Stimulated activated naive CD8-positive, alpha-beta T cell treated with anti-CD3 and anti-CD28 coated beads, Interleukin-15, Interleukin-2, amounts not matched to agents 100 ng/mL and 50 ng/mL, for 24 hours (primary cell): ENCODE results near the gene IL1RAPL2.
"Not testable (repeated sequence)": the region's sequence is repeated elsewhere in the genome, so short reads cannot be mapped to it uniquely, and the experiment has no call there.

Experiments used
- H3K27ac Mint-ChIP-seq: one replicate; pipeline ENCODE4 v1.8.0; 2021; ENCODE audit warnings: mild to moderate bottlenecking, mixed read lengths
- H3K27me3 Mint-ChIP-seq: one replicate; pipeline ENCODE4 v1.8.0; 2021; ENCODE audit warnings: mixed read lengths
- H3K36me3 Mint-ChIP-seq: one replicate; pipeline ENCODE4 v1.8.0; 2021; ENCODE audit warnings: low read depth, mixed read lengths
- H3K4me1 Mint-ChIP-seq: one replicate; pipeline ENCODE4 v1.8.0; 2021; ENCODE audit warnings: low read depth, mixed read lengths
- H3K4me3 Mint-ChIP-seq: one replicate; pipeline ENCODE4 v1.8.0; 2021; ENCODE audit warnings: mild to moderate bottlenecking, mixed read lengths
- H3K9me3 Mint-ChIP-seq: one replicate; pipeline ENCODE4 v1.8.0; 2021; ENCODE audit warnings: mixed read lengths

Gene IL1RAPL2

DNA sequence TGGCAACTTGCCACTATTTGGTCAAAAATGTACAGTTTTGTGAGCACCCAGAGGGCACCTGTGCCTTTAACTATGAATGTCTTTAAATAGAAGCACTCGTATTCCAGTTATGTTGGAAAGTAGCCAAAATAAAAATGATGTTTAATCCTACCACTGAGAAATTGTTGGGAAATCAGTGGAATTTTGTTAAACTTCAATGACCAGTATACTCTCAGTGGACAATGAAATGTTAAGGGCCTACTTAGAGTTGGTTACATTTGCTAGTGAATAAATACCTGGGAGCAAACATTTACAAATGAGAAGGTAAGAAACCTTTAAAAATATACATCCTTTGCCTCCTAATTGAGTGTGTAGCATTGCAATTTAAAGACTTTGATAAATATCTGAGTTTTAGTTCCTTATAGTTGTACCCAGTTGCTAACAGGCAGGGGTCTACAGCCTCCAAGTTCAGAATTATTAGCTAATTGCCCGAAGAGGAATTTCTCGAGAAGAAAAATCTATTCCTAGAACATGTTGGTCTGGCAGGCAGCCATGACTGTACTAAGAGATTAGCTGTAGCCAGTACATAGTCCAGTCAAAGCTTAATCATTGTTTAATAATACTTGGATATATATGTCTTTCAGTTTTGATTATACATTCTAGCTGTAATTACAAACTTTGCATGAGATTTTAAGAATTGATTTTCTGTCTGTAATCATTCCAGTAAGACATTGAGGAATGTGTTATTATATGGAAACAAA, 93.2 kb downstream of the IL1RAPL2 start:
- Mint-ChIP-seq H3K9me3 (no peaks in the 10 kb centered on the region), H3K27me3 (no peaks in the 10 kb centered on the region), H3K36me3 (no peaks in the 10 kb centered on the region), H3K4me3 (no peak overlapping the region), H3K27ac (no peak overlapping the region), H3K4me1 (no peaks in the 10 kb centered on the region)

DNA sequence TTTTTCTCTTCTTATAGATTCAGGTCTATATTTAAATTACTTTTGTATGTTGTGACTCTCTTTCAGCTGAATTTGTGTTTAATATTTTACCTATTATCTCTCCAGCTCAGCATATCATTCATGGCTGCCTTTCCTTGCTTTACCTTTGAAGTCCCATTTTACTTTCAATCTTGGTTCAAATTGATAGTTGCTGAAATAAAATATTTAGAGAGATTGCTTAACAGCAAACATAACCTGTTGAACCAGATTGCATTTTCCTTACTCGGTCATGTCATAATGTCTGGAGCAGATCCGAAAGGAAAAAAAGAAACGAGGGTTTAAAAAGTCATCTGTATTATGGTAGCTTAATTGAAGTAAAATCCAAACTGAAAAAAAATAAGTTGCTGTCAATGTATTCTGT, 94.1 kb downstream of the IL1RAPL2 start:
- no peak overlapping the region for H3K4me3 Mint-ChIP-seq
- H3K4me1 Mint-ChIP-seq: no peaks in the 10 kb centered on the region
- H3K27me3 Mint-ChIP-seq: no peaks in the 10 kb centered on the region
- no peak overlapping the region for H3K27ac Mint-ChIP-seq
- H3K9me3 Mint-ChIP-seq: no peaks in the 10 kb centered on the region
- H3K36me3 Mint-ChIP-seq: no peaks in the 10 kb centered on the region

DNA sequence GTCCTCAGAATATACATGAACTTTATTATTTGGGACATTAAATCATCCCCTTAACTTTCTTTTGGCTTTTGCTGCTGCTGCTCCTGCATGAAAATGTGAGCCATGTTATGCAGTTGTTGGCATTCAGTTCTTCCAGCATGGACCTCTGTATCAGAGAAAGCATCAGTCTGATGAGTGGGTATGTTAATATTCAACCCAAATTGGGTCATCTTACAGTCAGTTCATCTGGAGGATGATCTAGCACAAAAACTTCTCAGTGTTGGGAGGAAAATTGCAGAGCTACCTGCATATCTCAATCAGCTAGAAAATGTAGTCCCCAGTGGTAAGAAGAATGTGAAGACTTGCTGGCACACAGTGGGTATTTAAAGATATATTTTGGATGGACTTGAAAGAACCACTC, 96.7 kb downstream of the IL1RAPL2 start:
- Mint-ChIP-seq H3K4me1 (no peaks in the 10 kb centered on the region), H3K4me3 (no peak overlapping the region), H3K27ac (no peak overlapping the region), H3K9me3 (no peaks in the 10 kb centered on the region), H3K27me3 (no peaks in the 10 kb centered on the region), H3K36me3 (no peaks in the 10 kb centered on the region)

DNA sequence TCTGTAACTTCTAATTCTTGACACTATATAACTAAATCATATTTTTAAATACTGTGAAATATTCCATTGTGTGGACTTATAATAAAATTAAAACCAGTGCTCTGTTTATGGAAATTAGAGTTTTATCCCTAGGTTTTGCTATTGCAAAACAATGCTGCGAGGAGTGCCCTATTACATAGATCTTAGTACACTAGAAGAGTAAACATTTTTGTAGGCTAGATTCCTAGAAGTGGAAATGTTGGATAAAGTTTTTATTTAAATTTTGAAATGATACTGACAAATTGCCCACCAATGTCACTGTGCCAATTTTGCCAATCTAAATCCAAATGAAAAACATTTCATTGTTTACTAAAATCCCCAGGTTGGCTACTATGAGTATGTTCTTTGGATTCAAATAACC, 99.7 kb downstream of the IL1RAPL2 start:
- Mint-ChIP-seq H3K36me3 (no peaks in the 10 kb centered on the region), H3K27me3 (no peaks in the 10 kb centered on the region), H3K27ac (no peak overlapping the region), H3K9me3 (no peaks in the 10 kb centered on the region), H3K4me1 (no peaks in the 10 kb centered on the region), H3K4me3 (no peak overlapping the region)

DNA sequence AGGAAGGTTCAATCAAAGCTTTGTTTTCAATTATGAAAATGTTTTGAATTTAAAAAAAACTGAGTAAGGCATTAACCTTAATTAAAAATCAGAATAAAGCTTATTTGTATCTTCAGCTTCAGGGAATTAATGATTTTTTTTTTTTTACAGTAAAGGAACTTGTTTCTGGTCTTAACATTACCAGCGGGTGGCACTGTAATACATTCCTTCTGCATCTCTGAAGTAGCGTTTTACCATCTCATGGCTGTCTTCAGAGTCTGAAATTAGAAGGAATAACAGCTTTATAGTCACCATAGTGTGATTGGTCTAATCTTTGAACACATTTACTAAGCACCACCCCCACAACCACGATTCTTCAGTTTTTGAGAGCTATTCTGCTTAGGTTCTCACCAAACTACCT, 102.6 kb downstream of the IL1RAPL2 start:
- Mint-ChIP-seq H3K4me3 (no peak overlapping the region), H3K27me3 (no peaks in the 10 kb centered on the region), H3K27ac (no peak overlapping the region), H3K36me3 (no peaks in the 10 kb centered on the region), H3K9me3 (no peaks in the 10 kb centered on the region), H3K4me1 (no peaks in the 10 kb centered on the region)

DNA sequence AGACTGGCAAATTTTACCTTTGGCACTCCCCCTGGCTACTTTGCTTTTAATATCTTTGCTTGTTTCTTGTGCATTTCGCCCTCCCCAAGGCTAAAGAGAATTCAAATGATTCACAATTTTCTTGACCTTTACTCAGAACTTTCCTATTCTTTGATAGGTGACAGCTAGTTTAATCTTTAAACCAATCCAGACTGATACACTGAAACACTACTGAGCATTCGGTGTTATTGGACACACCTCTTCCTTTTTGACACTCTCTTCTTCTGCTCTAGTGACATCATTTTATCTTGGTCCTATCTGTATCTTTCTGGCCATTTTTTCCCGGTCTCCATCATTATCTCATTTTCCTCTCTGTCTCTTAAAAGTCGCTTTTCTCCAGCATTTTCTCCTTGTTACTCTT, 103.1 kb downstream of the IL1RAPL2 start:
- no peaks in the 10 kb centered on the region for H3K36me3 Mint-ChIP-seq
- H3K4me3 Mint-ChIP-seq: no peak overlapping the region
- H3K27ac Mint-ChIP-seq: no peak overlapping the region
- H3K9me3 Mint-ChIP-seq: no peaks in the 10 kb centered on the region
- H3K4me1 Mint-ChIP-seq: no peaks in the 10 kb centered on the region
- no peaks in the 10 kb centered on the region for H3K27me3 Mint-ChIP-seq

DNA sequence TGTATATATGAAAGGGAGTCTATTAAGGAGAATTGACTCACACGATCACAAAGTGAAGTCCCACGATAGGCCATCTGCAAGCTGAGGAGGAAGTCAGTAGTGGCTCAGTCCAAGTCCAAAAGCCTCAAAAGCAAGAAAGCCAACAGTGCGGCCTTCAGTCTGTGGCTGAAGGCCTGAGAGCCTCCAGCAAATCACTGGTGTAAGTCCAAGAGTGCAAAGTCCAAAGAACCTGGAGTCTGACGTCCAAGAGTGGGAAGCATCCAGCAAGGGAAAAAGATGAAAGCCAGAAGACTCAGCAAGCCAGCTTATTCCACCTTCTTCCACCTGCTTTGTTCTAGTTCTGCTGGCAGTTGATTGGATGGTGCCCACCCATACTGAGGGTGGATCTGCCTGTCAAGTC, 104.1 kb downstream of the IL1RAPL2 start:
- no peaks in the 10 kb centered on the region for H3K9me3 Mint-ChIP-seq
- H3K27ac Mint-ChIP-seq: no peak overlapping the region
- H3K4me1 Mint-ChIP-seq: no peaks in the 10 kb centered on the region
- H3K36me3 Mint-ChIP-seq: no peaks in the 10 kb centered on the region
- H3K4me3 Mint-ChIP-seq: no peak overlapping the region
- no peaks in the 10 kb centered on the region for H3K27me3 Mint-ChIP-seq

DNA sequence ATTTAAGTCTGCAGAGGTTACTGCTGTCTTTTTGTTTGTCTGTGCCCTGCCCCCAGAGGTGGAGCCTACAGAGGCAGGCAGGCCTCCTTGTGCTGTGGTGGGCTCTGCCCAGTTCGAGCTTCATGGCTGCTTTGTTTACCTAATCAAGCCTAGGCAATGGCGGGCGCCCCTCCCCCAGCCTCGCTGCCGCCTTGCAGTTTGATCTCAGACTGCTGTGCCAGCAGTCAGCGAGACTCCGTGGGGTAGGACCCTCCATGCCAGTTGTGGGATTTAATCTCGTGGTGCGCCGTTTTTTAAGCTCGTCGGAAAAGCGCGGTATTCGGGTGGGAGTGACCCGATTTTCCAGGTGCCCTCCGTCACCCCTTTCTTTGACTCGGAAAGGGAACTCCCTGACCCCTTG, 111.5 kb downstream of the IL1RAPL2 start:
- not testable (repeated sequence) for H3K27ac Mint-ChIP-seq, H3K9me3 Mint-ChIP-seq, H3K4me1 Mint-ChIP-seq, H3K36me3 Mint-ChIP-seq, H3K27me3 Mint-ChIP-seq, H3K4me3 Mint-ChIP-seq

DNA sequence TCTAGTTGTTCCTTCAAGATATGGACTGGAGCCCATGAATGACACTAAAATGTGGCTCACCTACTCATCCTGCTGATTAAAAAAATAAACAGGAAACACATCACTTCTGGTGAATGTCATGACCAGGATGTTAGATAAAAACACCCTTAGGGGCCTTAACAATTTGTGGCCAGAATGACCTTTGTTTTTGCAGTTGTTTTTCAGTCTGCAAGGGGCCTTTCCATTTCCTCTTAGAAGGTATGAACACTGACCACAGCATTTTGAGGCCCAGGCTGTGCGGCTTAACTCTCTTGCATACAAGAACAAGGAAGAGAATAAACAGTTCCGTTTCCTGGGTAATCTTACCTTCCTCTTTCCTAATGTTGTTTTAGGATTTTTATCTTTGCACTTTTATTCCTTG, 113.2 kb downstream of the IL1RAPL2 start:
- no peaks in the 10 kb centered on the region for H3K4me1 Mint-ChIP-seq
- no peaks in the 10 kb centered on the region for H3K27me3 Mint-ChIP-seq
- no peak overlapping the region for H3K27ac Mint-ChIP-seq
- no peaks in the 10 kb centered on the region for H3K36me3 Mint-ChIP-seq
- H3K9me3 Mint-ChIP-seq: no peaks in the 10 kb centered on the region
- H3K4me3 Mint-ChIP-seq: no peak overlapping the region

DNA sequence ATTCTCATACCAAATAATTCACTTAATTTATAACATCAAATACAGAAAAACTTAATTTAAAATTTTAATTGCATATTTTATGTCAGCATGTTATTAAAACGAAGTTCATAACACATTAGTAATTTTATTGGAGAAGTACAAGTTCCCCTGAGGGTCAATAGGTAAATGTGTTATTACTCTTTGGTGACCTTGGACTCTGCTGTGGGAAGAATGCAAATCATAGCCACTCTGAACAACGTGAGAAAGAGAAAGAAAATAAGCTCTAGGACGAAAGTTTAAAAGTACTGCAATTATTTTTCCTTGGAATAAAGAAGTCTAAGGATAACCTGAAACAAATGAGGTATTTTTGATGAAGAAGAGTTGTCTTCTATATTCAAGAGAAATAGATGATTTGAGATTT, 115.2 kb downstream of the IL1RAPL2 start:
- Mint-ChIP-seq H3K4me1 (no peaks in the 10 kb centered on the region), H3K4me3 (no peak overlapping the region), H3K27me3 (no peaks in the 10 kb centered on the region), H3K36me3 (no peaks in the 10 kb centered on the region), H3K9me3 (no peaks in the 10 kb centered on the region), H3K27ac (no peak overlapping the region)

DNA sequence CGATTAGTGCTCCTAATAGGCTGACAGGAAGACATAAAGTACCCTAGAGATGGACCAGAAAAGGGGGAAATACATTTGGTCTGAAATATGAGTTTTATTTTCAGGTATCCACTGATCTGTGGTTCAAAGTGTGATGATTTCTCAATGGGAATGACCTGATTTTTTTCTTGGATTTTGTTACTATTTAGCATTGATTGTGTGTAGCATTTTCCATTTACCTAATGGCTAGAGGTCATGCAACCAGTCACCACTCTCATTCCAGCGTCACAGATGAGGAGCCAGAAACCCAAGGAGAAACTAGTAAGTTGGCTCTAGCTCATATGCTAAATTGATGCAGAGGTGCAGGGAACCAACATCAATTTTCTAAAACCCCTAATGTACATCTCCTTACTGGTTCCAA, 118.1 kb downstream of the IL1RAPL2 start:
- Mint-ChIP-seq H3K36me3 (no peaks in the 10 kb centered on the region), H3K4me1 (no peaks in the 10 kb centered on the region), H3K4me3 (no peak overlapping the region), H3K27me3 (no peaks in the 10 kb centered on the region), H3K27ac (no peak overlapping the region), H3K9me3 (no peaks in the 10 kb centered on the region)

DNA sequence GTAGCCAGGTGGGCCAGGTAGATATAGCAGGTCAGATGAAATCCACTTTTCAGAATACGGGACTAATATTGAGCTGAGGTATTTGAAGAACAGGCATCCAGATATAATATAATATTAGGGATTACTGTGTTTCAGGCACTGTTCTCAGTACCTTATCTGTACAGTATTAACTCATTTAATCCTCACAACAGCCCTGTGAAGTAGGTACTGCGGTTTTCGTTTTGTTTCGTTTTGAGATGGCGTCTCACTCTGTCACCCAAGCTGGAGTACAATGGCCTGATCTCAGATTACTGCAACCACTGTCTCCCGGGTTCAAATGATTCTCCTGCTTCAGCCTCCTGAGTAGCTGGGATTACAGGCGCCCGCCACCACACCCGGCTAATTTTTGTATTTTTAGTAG, 129.6 kb downstream of the IL1RAPL2 start:
- H3K27me3 Mint-ChIP-seq: no peaks in the 10 kb centered on the region
- H3K36me3 Mint-ChIP-seq: no peaks in the 10 kb centered on the region
- no peak overlapping the region for H3K4me3 Mint-ChIP-seq
- H3K27ac Mint-ChIP-seq: no peak overlapping the region
- H3K4me1 Mint-ChIP-seq: no peaks in the 10 kb centered on the region
- H3K9me3 Mint-ChIP-seq: no peaks in the 10 kb centered on the region

DNA sequence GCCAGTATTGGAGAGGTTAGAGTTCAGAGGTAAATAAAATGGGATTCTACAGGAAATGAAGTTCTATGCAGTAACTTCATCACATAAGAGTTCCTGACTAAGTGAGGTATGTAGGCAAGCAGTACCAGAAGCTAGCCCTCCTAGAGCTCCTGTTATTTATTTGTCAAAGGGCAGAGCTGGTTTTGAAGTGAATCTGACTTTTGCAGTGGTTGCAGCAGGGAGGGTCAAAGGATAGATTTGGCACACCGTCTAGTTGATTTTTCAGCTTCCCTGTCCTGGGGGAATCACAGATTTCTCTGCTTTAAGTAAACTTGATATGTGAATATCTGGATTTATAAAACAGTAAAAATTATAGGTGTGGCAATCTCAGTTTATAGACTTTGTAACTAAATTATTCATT, 130.7 kb downstream of the IL1RAPL2 start:
- no peak overlapping the region for H3K4me3 Mint-ChIP-seq
- H3K4me1 Mint-ChIP-seq: no peaks in the 10 kb centered on the region
- H3K27me3 Mint-ChIP-seq: no peaks in the 10 kb centered on the region
- no peaks in the 10 kb centered on the region for H3K36me3 Mint-ChIP-seq
- H3K9me3 Mint-ChIP-seq: no peaks in the 10 kb centered on the region
- no peak overlapping the region for H3K27ac Mint-ChIP-seq

DNA sequence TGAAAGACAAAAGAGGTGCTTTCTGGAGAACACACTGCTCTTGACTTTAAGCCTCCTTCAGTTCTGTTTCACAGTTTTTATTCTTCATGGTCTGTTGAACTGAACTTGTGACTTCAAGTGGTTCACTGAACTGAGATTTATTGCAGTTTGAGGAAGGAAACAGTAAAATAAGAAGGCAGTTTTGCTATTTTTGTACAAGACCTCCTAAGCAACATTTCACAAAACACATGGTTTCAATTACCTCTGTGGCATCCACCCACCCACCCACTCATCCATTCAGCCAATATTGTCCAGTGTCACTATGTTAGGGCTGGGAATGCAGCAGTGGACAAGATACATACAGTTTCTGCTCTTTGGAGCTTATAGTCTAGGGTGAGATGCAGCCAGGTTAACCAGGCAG, 131.3 kb downstream of the IL1RAPL2 start:
- Mint-ChIP-seq H3K27me3 (no peaks in the 10 kb centered on the region), H3K4me1 (no peaks in the 10 kb centered on the region), H3K4me3 (no peak overlapping the region), H3K9me3 (no peaks in the 10 kb centered on the region), H3K27ac (no peak overlapping the region), H3K36me3 (no peaks in the 10 kb centered on the region)

DNA sequence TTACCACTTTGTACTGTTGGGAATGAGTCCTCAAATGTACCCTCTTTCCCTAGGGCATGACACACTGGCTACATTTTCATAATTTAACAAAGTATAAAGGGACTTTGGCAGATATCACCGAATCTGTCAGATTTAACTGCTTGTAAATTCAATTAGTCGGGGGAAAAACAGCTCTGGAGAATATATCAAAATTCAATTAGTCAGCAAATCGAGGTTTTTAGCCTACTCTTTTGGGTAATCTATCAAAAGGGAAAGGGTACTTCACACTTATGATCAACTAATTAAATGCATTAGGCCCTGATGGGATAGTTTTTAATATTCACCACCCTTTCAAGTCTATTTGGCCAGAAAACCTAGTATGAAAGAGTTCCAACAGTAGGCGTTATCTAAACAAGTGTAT, 141.0 kb downstream of the IL1RAPL2 start:
- Mint-ChIP-seq H3K27me3 (no peaks in the 10 kb centered on the region), H3K27ac (no peak overlapping the region), H3K9me3 (no peaks in the 10 kb centered on the region), H3K4me1 (no peaks in the 10 kb centered on the region), H3K36me3 (no peaks in the 10 kb centered on the region), H3K4me3 (no peak overlapping the region)

DNA sequence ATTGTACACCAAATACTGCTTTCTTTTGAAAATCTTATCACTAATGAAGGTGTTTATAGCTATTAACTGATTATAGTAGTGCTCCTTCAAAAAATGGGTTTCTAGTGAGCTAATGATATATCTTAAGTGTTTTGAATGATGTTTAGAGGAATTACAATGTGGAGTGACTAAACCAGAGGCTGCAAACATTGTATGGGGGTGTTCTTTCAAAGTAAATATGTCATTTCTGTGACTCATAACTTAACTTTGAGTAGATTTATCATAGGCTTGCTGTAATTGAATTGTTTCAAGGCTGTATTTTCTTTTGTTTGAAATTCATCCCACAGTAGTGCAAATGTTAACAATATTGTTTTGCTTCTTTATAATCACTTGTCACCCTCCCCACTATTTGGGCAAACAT, 141.6 kb downstream of the IL1RAPL2 start:
- H3K9me3 Mint-ChIP-seq: no peaks in the 10 kb centered on the region
- H3K36me3 Mint-ChIP-seq: no peaks in the 10 kb centered on the region
- no peaks in the 10 kb centered on the region for H3K27me3 Mint-ChIP-seq
- H3K4me3 Mint-ChIP-seq: no peak overlapping the region
- H3K27ac Mint-ChIP-seq: no peak overlapping the region
- H3K4me1 Mint-ChIP-seq: no peaks in the 10 kb centered on the region
